Gastrocnemius medialis (tissue), 4 donors: ENCODE measurements around the gene DUSP15.

ENCODE experiments used
- CTCF ChIP-seq, 5 experiments: fragments of 450-650 bp in 3 of 5; fragments of 200-600 bp in 2 of 5; sonication (generic) in 2 of 5; IDR thresholded peaks in 4 of 5; conservative IDR thresholded peaks in 1 of 5; 1 replicate in 4 of 5; 2 replicates in 1 of 5; pipeline ENCODE4 v1.5.1; 2016 to 2019; ENCODE audit warnings: antibody characterized with exemption in 5 of 5, mild to moderate bottlenecking in 3 of 5, moderate library complexity in 3 of 5
- POLR2A ChIP-seq, 2 donors: fragments of 450-650 bp; IDR thresholded peaks; one replicate each; pipeline ENCODE4 v1.6.1; 2017; ENCODE audit warnings: antibody characterized with exemption in 2 of 2, mild to moderate bottlenecking in 2 of 2, moderate library complexity in 2 of 2

GRCh38 chr20:31881945-31882344, 11.6 kb upstream of the DUSP15 start:
- TF ChIP-seq CTCF (IDR thresholded peaks at IDR 0.05 in 4 of 5, conservative IDR thresholded peaks at IDR 0.05 in 1 of 5): no peak
- TF ChIP-seq POLR2A (IDR thresholded peaks at IDR 0.05): no peak
